ENCODE measurements around the gene BMERB1. TPM values are rescaled to one million over a fixed set of nuclear protein-coding genes. Genes with fewer than 3 reads are reported as not detected.

Gene BMERB1
- total RNA-seq, 1 donor from 2014 or later = 26.4 TPM

GRCh38 chr16:15482068-15482747, 47.8 kb downstream of the BMERB1 start:
- Mint-ChIP-seq H3K4me3 (no peak overlapping the region), H3K9me3 (no peaks in the 10 kb centered on the region), H3K4me1 (ENCODE audit: unreplicated experiment) (peaks cover 5% of the 10 kb centered on the region), H3K27me3 (no peaks in the 10 kb centered on the region), H3K36me3 (no peaks in the 10 kb centered on the region), H3K27ac (peak overlapping the region; percentile 70)
- DNase-seq (ENCODE audit: extremely low spot score, unreplicated experiment) = peak; percentile 49
- no peak for TF ChIP-seq CTCF (conservative IDR thresholded peaks at IDR 0.05)

DNA sequence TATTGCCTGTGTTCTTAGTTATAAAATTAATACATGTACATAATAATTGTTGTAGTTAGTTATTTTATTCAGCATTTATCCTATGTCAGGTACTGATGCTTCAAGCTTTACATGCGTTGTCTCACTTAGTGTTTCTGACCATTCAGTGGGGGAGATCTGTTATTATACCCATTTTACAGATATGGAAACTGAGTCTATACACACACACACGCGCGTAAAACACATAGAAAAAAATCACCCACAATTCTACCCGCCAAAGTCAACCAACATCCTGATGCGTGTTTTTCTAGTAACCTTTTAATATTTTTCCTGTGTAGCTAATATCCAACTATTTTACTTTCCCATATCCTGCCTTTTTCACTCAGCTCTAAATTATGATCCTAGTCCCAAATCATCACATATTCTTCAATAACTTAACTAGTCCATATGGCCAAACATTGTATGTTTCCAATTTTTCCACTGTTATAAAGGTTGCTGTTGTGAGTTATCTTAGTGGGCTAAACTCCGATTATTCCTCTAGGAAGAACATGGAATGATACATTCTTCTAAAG, 48.4 kb downstream of the BMERB1 start:
- peaks cover 5% of the 10 kb centered on the region for H3K4me1 Mint-ChIP-seq (ENCODE audit: unreplicated experiment)
- H3K9me3 Mint-ChIP-seq = no peaks in the 10 kb centered on the region
- DNase-seq (ENCODE audit: extremely low spot score, unreplicated experiment) = no peak
- no peaks in the 10 kb centered on the region for H3K36me3 Mint-ChIP-seq
- H3K4me3 Mint-ChIP-seq = no peak overlapping the region
- no peak for TF ChIP-seq CTCF (conservative IDR thresholded peaks at IDR 0.05)
- no peak overlapping the region for H3K27ac Mint-ChIP-seq
- no peaks in the 10 kb centered on the region for H3K27me3 Mint-ChIP-seq

GRCh38 chr16:15483857-15484256, 49.5 kb downstream of the BMERB1 start:
- H3K27me3 Mint-ChIP-seq = no peaks in the 10 kb centered on the region
- H3K9me3 Mint-ChIP-seq = no peaks in the 10 kb centered on the region
- no peak overlapping the region for H3K27ac Mint-ChIP-seq

GRCh38 chr16:15484662-15485061, 50.3 kb downstream of the BMERB1 start:
- H3K27me3 Mint-ChIP-seq = no peaks in the 10 kb centered on the region
- no peaks in the 10 kb centered on the region for H3K36me3 Mint-ChIP-seq
- no peaks in the 10 kb centered on the region for H3K9me3 Mint-ChIP-seq
- no peak overlapping the region for H3K27ac Mint-ChIP-seq
- DNase-seq (ENCODE audit: extremely low spot score, unreplicated experiment) = no peak
- H3K4me1 Mint-ChIP-seq (ENCODE audit: unreplicated experiment) = peaks cover 5% of the 10 kb centered on the region
- H3K4me3 Mint-ChIP-seq = no peak overlapping the region
- TF ChIP-seq CTCF (conservative IDR thresholded peaks at IDR 0.05) = no peak

More at GRCh38 chr16:15483857-15484256, 49.5 kb downstream of the BMERB1 start:
- no peaks in the 10 kb centered on the region for H3K36me3 Mint-ChIP-seq
- no peak for DNase-seq (ENCODE audit: extremely low spot score, unreplicated experiment)
- H3K4me1 Mint-ChIP-seq (ENCODE audit: unreplicated experiment) = peaks cover 5% of the 10 kb centered on the region
- H3K4me3 Mint-ChIP-seq = no peak overlapping the region
- no peak for TF ChIP-seq CTCF (conservative IDR thresholded peaks at IDR 0.05)

- TF ChIP-seq CTCF (conservative IDR thresholded peaks at IDR 0.05) = no peak
These were observed 50.8 kb downstream of the BMERB1 start for GRCh38 chr16:15485175-15485574.

More at GRCh38 chr16:15485175-15485574, 50.8 kb downstream of the BMERB1 start:
- H3K4me1 Mint-ChIP-seq (ENCODE audit: unreplicated experiment) = peaks cover 5% of the 10 kb centered on the region
- H3K9me3 Mint-ChIP-seq = no peaks in the 10 kb centered on the region
- H3K4me3 Mint-ChIP-seq = no peak overlapping the region
- H3K36me3 Mint-ChIP-seq = no peaks in the 10 kb centered on the region
- H3K27ac Mint-ChIP-seq = no peak overlapping the region
- H3K27me3 Mint-ChIP-seq = no peaks in the 10 kb centered on the region
- no peak for DNase-seq (ENCODE audit: extremely low spot score, unreplicated experiment)
